ENCODE measurements around the gene TMEM232.

TMEM232 gene

DNA sequence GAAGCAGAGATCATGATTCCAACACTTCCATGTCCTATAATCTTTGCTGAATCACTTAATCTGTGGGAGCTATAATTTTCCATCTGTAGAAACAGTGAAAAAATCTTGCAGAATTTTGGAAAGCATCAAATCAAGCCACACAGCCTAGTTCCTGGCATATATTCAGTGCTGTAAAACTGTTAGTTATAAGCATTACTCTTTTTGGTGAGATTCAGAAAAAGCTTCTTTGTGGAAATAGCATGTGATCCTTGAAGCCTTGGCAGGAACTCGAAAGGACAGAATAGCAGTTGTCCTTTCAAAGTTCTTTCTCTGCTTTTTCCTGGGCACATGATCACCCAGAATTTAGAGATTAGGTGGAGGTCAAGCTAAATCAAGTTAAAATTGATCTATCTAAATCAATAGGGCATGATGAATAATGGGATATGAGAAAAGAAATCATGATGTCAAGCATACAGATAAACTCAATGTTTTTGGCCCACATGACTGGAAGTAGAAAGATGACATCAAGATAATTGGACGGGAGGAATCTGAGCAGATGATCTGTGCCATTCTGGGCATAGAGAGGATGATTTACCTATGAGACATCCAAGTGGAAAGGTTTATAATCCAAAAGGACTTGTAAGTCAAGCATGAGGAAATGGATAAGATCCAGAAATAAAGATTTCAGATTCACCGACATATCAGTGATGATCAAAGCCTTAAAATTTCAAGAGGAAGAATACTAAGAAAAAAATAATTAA, 73.1 kb downstream of the TMEM232 start:
- TF ChIP-seq, protein P1, sequence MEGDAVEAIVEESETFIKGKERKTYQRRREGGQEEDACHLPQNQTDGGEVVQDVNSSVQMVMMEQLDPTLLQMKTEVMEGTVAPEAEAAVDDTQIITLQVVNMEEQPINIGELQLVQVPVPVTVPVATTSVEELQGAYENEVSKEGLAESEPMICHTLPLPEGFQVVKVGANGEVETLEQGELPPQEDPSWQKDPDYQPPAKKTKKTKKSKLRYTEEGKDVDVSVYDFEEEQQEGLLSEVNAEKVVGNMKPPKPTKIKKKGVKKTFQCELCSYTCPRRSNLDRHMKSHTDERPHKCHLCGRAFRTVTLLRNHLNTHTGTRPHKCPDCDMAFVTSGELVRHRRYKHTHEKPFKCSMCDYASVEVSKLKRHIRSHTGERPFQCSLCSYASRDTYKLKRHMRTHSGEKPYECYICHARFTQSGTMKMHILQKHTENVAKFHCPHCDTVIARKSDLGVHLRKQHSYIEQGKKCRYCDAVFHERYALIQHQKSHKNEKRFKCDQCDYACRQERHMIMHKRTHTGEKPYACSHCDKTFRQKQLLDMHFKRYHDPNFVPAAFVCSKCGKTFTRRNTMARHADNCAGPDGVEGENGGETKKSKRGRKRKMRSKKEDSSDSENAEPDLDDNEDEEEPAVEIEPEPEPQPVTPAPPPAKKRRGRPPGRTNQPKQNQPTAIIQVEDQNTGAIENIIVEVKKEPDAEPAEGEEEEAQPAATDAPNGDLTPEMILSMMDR (IDR thresholded peaks at IDR 0.05): no peak
- Histone ChIP-seq H3K27ac (no peak overlapping the region), H3K4me3 (ENCODE audit: low read depth in 1 of 2, low read length in 1 of 2) (no peak overlapping the region), H3K36me3 (no peaks in the 10 kb centered on the region), H3K27me3 (no peaks in the 10 kb centered on the region), H3K9me3 (no peaks in the 10 kb centered on the region), H3K4me1 (ENCODE audit: control insufficient read depth in 1 of 2, insufficient read depth in 1 of 2, low read depth in 1 of 2, low read length in 1 of 2) (no peaks in the 10 kb centered on the region)

DNA sequence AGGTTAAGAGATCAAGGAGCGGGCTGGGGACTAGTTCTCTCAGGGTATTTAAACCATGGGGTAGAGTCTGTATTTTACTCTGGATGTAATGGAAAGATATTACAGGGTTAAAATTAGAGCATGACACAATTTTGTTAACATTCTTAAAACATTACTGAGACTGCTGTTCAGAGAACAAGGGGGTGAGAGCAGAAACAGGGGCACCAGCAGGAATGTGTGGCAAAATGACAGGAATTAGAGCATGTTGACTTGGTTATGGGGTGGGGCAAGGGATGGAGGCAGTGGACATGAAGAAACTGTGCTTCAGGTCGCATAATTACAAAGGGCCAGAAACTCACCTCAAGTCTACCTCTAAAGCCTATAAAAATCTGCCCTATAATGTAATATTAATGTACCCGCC, 75.0 kb downstream of the TMEM232 start:
- Histone ChIP-seq H3K27ac (no peak overlapping the region), H3K4me3 (ENCODE audit: low read depth in 1 of 2, low read length in 1 of 2) (no peak overlapping the region), H3K9me3 (no peaks in the 10 kb centered on the region), H3K27me3 (no peaks in the 10 kb centered on the region), H3K4me1 (ENCODE audit: control insufficient read depth in 1 of 2, insufficient read depth in 1 of 2, low read depth in 1 of 2, low read length in 1 of 2) (no peaks in the 10 kb centered on the region), H3K36me3 (no peaks in the 10 kb centered on the region)
- TF ChIP-seq, protein P1 (IDR thresholded peaks at IDR 0.05): no peak

DNA sequence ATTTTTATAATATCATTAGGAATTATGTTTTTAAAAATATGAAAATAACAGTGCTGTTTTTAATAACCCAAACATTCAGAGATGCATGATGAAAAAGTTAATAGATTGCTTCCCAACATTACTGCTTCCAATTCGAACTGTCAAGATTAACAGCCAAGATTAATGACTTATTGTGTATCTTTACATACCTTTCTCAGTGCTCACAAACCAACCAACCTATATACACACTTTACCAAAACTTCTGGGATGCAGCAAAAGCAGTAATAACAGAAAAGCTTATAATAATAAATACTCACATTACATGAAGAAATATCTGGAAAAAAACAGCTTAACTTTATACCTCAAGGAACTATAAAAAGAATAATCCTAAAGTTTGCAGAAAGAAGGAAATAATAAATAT, 82.1 kb downstream of the TMEM232 start:
- Histone ChIP-seq H3K4me3 (ENCODE audit: low read depth in 1 of 2, low read length in 1 of 2) (no peak overlapping the region), H3K27ac (no peak overlapping the region), H3K9me3 (no peaks in the 10 kb centered on the region), H3K27me3 (no peaks in the 10 kb centered on the region), H3K36me3 (no peaks in the 10 kb centered on the region), H3K4me1 (ENCODE audit: control insufficient read depth in 1 of 2, insufficient read depth in 1 of 2, low read depth in 1 of 2, low read length in 1 of 2) (no peaks in the 10 kb centered on the region)
- TF ChIP-seq, protein P1 (IDR thresholded peaks at IDR 0.05): no peak

DNA sequence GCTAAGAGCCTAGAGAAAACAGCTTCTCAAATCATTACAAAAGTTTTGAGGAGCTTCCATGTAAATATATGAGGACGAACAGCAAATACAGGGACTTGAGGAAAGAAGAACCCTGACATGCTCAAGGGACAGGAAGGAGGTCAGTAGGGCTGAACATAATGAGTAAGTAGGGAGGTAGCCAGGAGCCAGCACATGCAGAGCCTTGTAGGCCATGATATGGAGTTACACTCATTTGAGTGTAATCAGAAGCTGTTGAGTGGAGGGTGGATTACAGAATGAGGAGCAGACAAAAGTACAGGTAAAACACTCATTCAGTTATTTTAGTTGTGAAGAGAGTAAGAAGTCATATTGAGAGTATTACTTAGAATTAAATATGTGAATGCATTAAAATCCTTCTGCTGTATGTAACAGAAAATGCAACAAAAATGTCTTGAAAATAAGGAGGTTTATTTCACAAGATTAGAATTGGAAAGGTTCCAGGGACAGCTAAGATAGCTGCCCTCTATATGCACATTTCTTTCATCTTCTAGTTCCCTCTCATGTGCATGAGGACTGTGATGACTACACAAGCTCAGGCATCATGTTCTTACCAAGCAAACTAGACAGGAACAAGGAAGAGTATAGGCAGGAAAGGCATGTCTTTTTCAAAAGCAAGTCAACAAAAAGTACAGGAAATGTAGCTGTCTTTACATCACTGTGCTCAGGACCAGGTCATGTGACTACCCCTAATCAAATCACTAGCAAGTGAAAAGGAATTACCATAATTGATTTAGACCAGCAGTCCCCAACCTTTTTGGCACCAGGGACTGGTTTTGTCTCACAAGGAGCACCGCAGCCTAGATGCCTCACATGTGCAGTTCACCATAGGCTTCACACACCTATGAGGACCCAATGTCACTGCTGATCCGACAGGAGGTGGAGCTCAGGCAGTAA, 87.2 kb downstream of the TMEM232 start:
- Histone ChIP-seq H3K27ac (no peak overlapping the region), H3K9me3 (no peaks in the 10 kb centered on the region), H3K4me1 (ENCODE audit: control insufficient read depth in 1 of 2, insufficient read depth in 1 of 2, low read depth in 1 of 2, low read length in 1 of 2) (no peaks in the 10 kb centered on the region), H3K27me3 (no peaks in the 10 kb centered on the region), H3K36me3 (no peaks in the 10 kb centered on the region), H3K4me3 (ENCODE audit: low read depth in 1 of 2, low read length in 1 of 2) (no peak overlapping the region)
- TF ChIP-seq, protein P1 (IDR thresholded peaks at IDR 0.05): no peak

DNA sequence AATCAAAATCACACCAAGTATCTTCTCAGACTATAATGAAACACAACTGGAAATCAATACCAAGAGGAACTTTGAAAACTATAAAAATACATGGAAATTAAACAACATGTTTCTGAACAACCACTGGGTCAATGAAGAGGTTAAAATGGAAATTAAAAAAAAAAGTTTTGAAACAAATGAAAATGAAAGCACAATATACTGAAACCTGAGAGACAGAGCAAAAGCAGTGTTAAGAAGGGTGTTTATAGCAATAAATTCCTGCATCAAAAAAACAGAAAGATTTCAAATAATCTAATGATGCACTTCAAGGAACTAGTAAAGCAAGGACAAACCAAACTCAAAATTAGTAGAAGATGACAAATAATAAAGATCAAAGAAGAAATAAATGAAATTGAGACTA, 92.0 kb downstream of the TMEM232 start:
- Histone ChIP-seq H3K36me3 (no peaks in the 10 kb centered on the region), H3K4me1 (ENCODE audit: control insufficient read depth in 1 of 2, insufficient read depth in 1 of 2, low read depth in 1 of 2, low read length in 1 of 2) (no peaks in the 10 kb centered on the region), H3K4me3 (ENCODE audit: low read depth in 1 of 2, low read length in 1 of 2) (no peak overlapping the region), H3K27me3 (no peaks in the 10 kb centered on the region), H3K9me3 (no peaks in the 10 kb centered on the region), H3K27ac (no peak overlapping the region)
- TF ChIP-seq, protein P1 (IDR thresholded peaks at IDR 0.05): no peak
